HepG2 (cell line): ENCODE measurements around the gene SNX9. TPM values are rescaled to one million over a fixed set of nuclear protein-coding genes. Genes with fewer than 3 reads are reported as not detected.
"Not testable (repeated sequence)": the region's sequence is repeated elsewhere in the genome, so short reads cannot be mapped to it uniquely, and the experiment has no call there.

Experiments used
- ATAC-seq: fragments of 200-7000 bp; cut with Tn5 transposase; 3 replicates; pipeline ENCODE4 v1.9.1; 2020; ENCODE audit warnings: mild to moderate bottlenecking, moderate library complexity
- BruUV-seq: library from RNA; stranded (reverse); fragments of 400-500 nt; replicated peaks from 2 replicates; lab custom pipeline; 2021; lab: Mats Ljungman, UMichigan
- CTCF ChIA-PET: fragments of 300-600 bp; formaldehyde crosslinking; extraction: SDS; loops from one replicate; lab custom pipeline; 2021; ENCODE audit warnings: low total read pairs, inconsistent platforms, low intra/inter-chr PET ratio; lab: Yijun Ruan, JAX
- POLR2A ChIA-PET: fragments of 350-600 bp; sonication (Branson Sonifier 250); formaldehyde crosslinking; loops from one replicate; lab custom pipeline; 2020; ENCODE audit warnings: antibody characterized with exemption, inconsistent platforms; lab: Yijun Ruan, JAX
- DNase-seq: peaks from one replicate; pipeline ENCODE4 v3.0.0-alpha.2; 2015; ENCODE audit warnings: low spot score
- FAIRE-seq: peaks from 3 replicates; lab custom pipeline; 2011; peaks lifted over from hg19 to GRCh38; lab: Jason Lieb, UNC
- H2AFZ ChIP-seq: one replicate; pipeline ENCODE4 v1.6.1; 2011; ENCODE audit warnings: low read length, inconsistent platforms
- H3K27ac ChIP-seq: fragments of 300-600 bp; 3 replicates; pipeline ENCODE4 v1.8.0; 2011; ENCODE audit warnings: mixed run types, mild to moderate bottlenecking, mixed read lengths, low read length, inconsistent platforms; ENCODE audit not compliant: insufficient read depth; ENCODE audit errors: extremely low read length
- H3K27me3 ChIP-seq, 2 experiments: fragments of 200-600 bp in 1 of 2; 2 replicates in 1 of 2; 3 replicates in 1 of 2; pipeline versions ENCODE4 v1.6.0 to v1.8.0; 2011; ENCODE audit warnings: low read length in 2 of 2, mild to moderate bottlenecking in 2 of 2, moderate library complexity in 2 of 2, inconsistent platforms in 1 of 2; ENCODE audit not compliant: insufficient read depth in 2 of 2, control insufficient read depth in 1 of 2
- H3K36me3 ChIP-seq, 2 experiments: fragments of 200-600 bp in 1 of 2; replicated peaks in 1 of 2; 2 replicates in 1 of 2; 3 replicates in 1 of 2; pipeline versions ENCODE4 v1.5.1 to v1.8.0; 2011; ENCODE audit warnings: low read length in 2 of 2, inconsistent platforms in 1 of 2; ENCODE audit not compliant: insufficient read depth in 2 of 2, control insufficient read depth in 1 of 2
- H3K4me1 ChIP-seq: 2 replicates; pipeline ENCODE4 v1.5.1; 2012; ENCODE audit warnings: low read length, inconsistent platforms; ENCODE audit not compliant: insufficient read depth
- H3K4me2 ChIP-seq: 2 replicates; pipeline ENCODE4 v1.6.0; 2011; ENCODE audit warnings: low read depth, low read length, inconsistent platforms
- H3K4me3 ChIP-seq, 3 experiments: fragments of 200-600 bp in 1 of 3; sonication (generic), shearing (Covaris generic) in 1 of 3; replicated peaks in 1 of 3; 2 replicates each; pipeline ENCODE4 v1.5.1; 2011 to 2016; ENCODE audit warnings: low read length in 3 of 3, inconsistent platforms in 2 of 3, low read depth in 2 of 3, mild to moderate bottlenecking in 2 of 3, control low read depth in 1 of 3, mixed read lengths in 1 of 3; ENCODE audit not compliant: insufficient read depth in 1 of 3
- H3K79me2 ChIP-seq: one replicate; pipeline ENCODE4 v1.6.1; 2011; ENCODE audit warnings: low read length, inconsistent platforms; ENCODE audit not compliant: insufficient read depth
- H3K9ac ChIP-seq: 2 replicates; pipeline ENCODE4 v1.6.0; 2011; ENCODE audit warnings: mild to moderate bottlenecking, low read depth, low read length, inconsistent platforms; ENCODE audit not compliant: insufficient read depth
- H3K9me3 ChIP-seq: 2 replicates; pipeline ENCODE4 v1.5.1; 2012; ENCODE audit warnings: mild to moderate bottlenecking, low read length
- H4K20me1 ChIP-seq: 2 replicates; pipeline ENCODE4 v1.6.0; 2011; ENCODE audit warnings: inconsistent platforms, mild to moderate bottlenecking, low read length, moderate library complexity; ENCODE audit not compliant: insufficient read depth
- HNRNPUL1 ChIP-seq: fragments of 200-400 bp; formaldehyde crosslinking; IDR thresholded peaks from 2 replicates; pipeline ENCODE4 v1.6.1; 2017; ENCODE audit warnings: low read depth, mild to moderate bottlenecking, low read length, moderate library complexity
- MBD4 ChIP-seq: IDR thresholded peaks from 2 replicates; pipeline ENCODE4 v1.6.1; 2012; ENCODE audit warnings: low read length, inconsistent platforms, borderline replicate concordance
- MIER3 ChIP-seq: IDR thresholded peaks from 2 replicates; pipeline ENCODE4 v1.6.1; 2016; ENCODE audit warnings: missing compliant biosample characterization, borderline replicate concordance
- NFE2L2 ChIP-seq: fragments of 150-350 bp; IDR thresholded peaks from 2 replicates; pipeline ENCODE4 v1.6.1; 2014; ENCODE audit warnings: low read length
- POLR2G ChIP-seq: fragments of 200-400 bp; formaldehyde crosslinking; IDR thresholded peaks from 2 replicates; pipeline ENCODE4 v1.6.1; 2018; ENCODE audit warnings: mild to moderate bottlenecking, low read depth, low read length, moderate library complexity
- RXRA ChIP-seq: sonication (generic); formaldehyde crosslinking; IDR thresholded peaks from 2 replicates; pipeline ENCODE4 v1.5.1; 2020; ENCODE audit warnings: missing genetic modification reagents
- XRCC5 ChIP-seq: fragments of 200-400 bp; formaldehyde crosslinking; optimal IDR thresholded peaks from 2 replicates; pipeline ENCODE3; 2017; ENCODE audit warnings: mild to moderate bottlenecking, low read length
- ZNF232 ChIP-seq: sonication (generic); formaldehyde crosslinking; IDR thresholded peaks from 2 replicates; pipeline ENCODE4 v1.4.0; 2020; ENCODE audit warnings: missing genetic modification reagents, borderline replicate concordance
- ZNF430 ChIP-seq: sonication (generic); formaldehyde crosslinking; IDR thresholded peaks from 2 replicates; pipeline ENCODE4 v1.9.0; 2021; ENCODE audit warnings: mild to moderate bottlenecking, missing genetic modification reagents
- ZNF672 ChIP-seq: sonication (generic); formaldehyde crosslinking; IDR thresholded peaks from 2 replicates; pipeline ENCODE4 v1.8.1; 2022; ENCODE audit warnings: missing genetic modification reagents
- WGBS: methylation state at CpG from one replicate; pipeline ENCODE4 v1.1.6; 2017; ENCODE audit warnings: low lambda C conversion rate; 5-methylcytosine and 5-hydroxymethylcytosine counted together
- in situ Hi-C: cut with HindIII; loops from 2 replicates; pipeline ENCODE4 v1.10.0; 2017; ENCODE audit warnings: low pct_unique_long_range_greater_than_20kb; ENCODE audit not compliant: extremely low pct_ligation_motif_present
- intact Hi-C: fragments of 100-400 bp; cut with micrococcal nuclease; formaldehyde crosslinking; loops from one replicate; pipeline ENCODE4 v1.10.0; 2022; ENCODE audit not compliant: unreplicated experiment
- polyA plus RNA-seq, 8 experiments: library from polyadenylated mRNA; depleted of rRNA in 3 of 8; stranded (reverse) in 7 of 8; unstranded in 1 of 8; fragments of >200 nt; fragmentation: Illumina TruSeq in 4 of 8; extraction: Trizol in 4 of 8; gene quantifications; 2 replicates each; pipeline versions ENCODE4 v1.2.1 to v1.2.3, GENCODE V29; 2011 to 2016; ENCODE audit warnings: low read depth in 4 of 8, missing spikeins in 1 of 8, mixed read lengths in 1 of 8; ENCODE audit not compliant: insufficient read depth in 1 of 8
- total RNA-seq, 5 experiments: library from RNA; depleted of rRNA; stranded (reverse); fragments of >200 nt; fragmentation: Illumina TruSeq; extraction: Trizol; gene quantifications; 2 replicates each; pipeline ENCODE4 v1.2.3, GENCODE V29; 2016; ENCODE audit warnings: low read depth in 1 of 5
- TF ChIP-seq, protein P1 (sequence below): sonication (generic); formaldehyde crosslinking; IDR thresholded peaks from 2 replicates; pipeline ENCODE4 v1.5.0; 2020; ENCODE audit warnings: mild to moderate bottlenecking, missing genetic modification reagents
- TF ChIP-seq, protein P2 (sequence below): IDR thresholded peaks from 2 replicates; pipeline ENCODE4 v1.6.1; 2016; ENCODE audit warnings: mild to moderate bottlenecking

Gene SNX9
- total and polyA plus RNA-seq, 2 of the 13 experiments (the other 11 are each of a cell fraction or from before 2014, with no cell fraction given), result 21.9 to 36.0 TPM

DNA sequence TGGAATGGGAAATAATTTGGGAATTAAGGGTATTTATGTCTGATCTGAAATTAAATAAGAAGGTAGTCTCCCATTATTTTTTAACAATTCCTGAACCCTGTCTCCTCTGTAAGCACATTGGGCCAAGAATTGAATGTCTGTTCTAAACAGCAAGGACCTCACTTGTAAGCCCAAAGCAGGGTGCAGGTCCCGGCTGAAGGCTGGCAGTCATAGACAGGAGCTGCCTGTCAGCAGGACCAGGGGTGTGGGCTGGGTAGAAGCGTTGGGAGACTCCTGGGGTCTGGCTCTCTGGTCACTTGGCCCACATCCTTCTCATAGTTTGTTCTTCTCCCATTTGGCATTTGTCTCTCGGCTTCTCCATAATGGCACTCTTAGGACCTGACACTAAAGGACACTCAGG, 75.6 kb downstream of the SNX9 start (continued):
- TF ChIP-seq, protein P1, sequence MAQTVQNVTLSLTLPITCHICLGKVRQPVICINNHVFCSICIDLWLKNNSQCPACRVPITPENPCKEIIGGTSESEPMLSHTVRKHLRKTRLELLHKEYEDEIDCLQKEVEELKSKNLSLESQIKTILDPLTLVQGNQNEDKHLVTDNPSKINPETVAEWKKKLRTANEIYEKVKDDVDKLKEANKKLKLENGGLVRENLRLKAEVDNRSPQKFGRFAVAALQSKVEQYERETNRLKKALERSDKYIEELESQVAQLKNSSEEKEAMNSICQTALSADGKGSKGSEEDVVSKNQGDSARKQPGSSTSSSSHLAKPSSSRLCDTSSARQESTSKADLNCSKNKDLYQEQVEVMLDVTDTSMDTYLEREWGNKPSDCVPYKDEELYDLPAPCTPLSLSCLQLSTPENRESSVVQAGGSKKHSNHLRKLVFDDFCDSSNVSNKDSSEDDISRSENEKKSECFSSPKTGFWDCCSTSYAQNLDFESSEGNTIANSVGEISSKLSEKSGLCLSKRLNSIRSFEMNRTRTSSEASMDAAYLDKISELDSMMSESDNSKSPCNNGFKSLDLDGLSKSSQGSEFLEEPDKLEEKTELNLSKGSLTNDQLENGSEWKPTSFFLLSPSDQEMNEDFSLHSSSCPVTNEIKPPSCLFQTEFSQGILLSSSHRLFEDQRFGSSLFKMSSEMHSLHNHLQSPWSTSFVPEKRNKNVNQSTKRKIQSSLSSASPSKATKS (CRISPR knock-in tag), result no peak
- TF ChIP-seq RXRA (CRISPR knock-in tag) (no peak), ZNF430 (no peak), ZNF672 (CRISPR knock-in tag) (no peak), ZNF232 (CRISPR knock-in tag) (no peak), NFE2L2 (no peak), POLR2G (no peak), XRCC5 (no peak), HNRNPUL1 (no peak), MBD4 (no peak), MIER3 (no peak)
- TF ChIP-seq, protein P2, sequence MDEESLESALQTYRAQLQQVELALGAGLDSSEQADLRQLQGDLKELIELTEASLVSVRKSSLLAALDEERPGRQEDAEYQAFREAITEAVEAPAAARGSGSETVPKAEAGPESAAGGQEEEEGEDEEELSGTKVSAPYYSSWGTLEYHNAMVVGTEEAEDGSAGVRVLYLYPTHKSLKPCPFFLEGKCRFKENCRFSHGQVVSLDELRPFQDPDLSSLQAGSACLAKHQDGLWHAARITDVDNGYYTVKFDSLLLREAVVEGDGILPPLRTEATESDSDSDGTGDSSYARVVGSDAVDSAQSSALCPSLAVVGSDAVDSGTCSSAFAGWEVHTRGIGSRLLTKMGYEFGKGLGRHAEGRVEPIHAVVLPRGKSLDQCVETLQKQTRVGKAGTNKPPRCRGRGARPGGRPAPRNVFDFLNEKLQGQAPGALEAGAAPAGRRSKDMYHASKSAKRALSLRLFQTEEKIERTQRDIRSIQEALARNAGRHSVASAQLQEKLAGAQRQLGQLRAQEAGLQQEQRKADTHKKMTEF, result no peak
- TF ChIP-seq, all 625 proteins: peak for 0

DNA sequence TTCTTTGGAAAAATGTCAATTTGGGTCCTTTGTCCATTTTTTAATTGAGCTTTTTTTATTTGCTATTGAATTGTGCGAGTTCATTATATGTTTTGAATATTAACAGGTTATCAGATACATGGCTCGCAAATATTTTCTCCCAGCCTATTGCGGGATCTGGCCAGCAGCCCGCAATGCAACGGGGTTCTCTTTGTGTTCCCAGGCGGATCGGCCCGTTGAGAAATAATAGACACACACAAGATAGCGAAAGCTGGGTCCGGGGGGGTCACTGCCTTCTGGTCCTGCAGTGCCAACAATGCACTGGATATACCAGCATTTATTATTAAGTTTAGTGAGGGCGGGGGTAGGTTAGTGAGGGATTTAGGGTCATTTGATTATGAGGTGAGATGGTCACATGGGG, 77.2 kb downstream of the SNX9 start:
- H3K27ac ChIP-seq, BruUV-seq, H3K4me3 ChIP-seq, CTCF ChIA-PET, H3K27me3 ChIP-seq, H3K9me3 ChIP-seq, H3K4me2 ChIP-seq, H4K20me1 ChIP-seq, H3K4me1 ChIP-seq, ATAC-seq, H3K79me2 ChIP-seq, POLR2A ChIA-PET, in situ Hi-C loops, H3K9ac ChIP-seq, intact Hi-C loops, FAIRE-seq, H2AFZ ChIP-seq, DNase-seq: not testable (repeated sequence)
- peaks cover 28 to 45% of the 10 kb centered on the region in 2 experiments for H3K36me3 ChIP-seq
- 96% methylated on average over 11 of the region's 11 CpGs for whole genome bisulfite sequencing
